Epithelial cell of esophagus (primary cell): ENCODE results near the gene AP1G2.

ENCODE experiments used
- DNase-seq: peaks from one replicate; pipeline ENCODE4 v3.0.0; 2010; ENCODE audit warnings: low read depth
- H3K4me3 ChIP-seq: 2 replicates; pipeline ENCODE4 v1.5.1; 2011; ENCODE audit warnings: mild to moderate bottlenecking, low read length, control low read depth
- CTCF ChIP-seq: IDR thresholded peaks from 2 replicates; pipeline ENCODE4 v1.5.1; 2011; ENCODE audit warnings: low read depth, mild to moderate bottlenecking, low read length, control low read depth, inconsistent platforms; ENCODE audit not compliant: insufficient read depth; ENCODE audit errors: missing control alignments

AP1G2 gene

GRCh38 chr14:23518709-23519108 is 48.9 kb downstream of the AP1G2 start:
- no peak overlapping the region for H3K4me3 ChIP-seq
- DNase-seq: no peak
- no peak for TF ChIP-seq CTCF

- no peak for DNase-seq
- H3K4me3 ChIP-seq: no peak overlapping the region
- TF ChIP-seq CTCF: no peak
These were observed 49.8 kb downstream of the AP1G2 start for GRCh38 chr14:23517650-23518326.

- no peak overlapping the region for H3K4me3 ChIP-seq
- TF ChIP-seq CTCF: no peak
- DNase-seq: no peak
These were observed 53.0 kb downstream of the AP1G2 start for GRCh38 chr14:23514644-23514957.

GRCh38 chr14:23513818-23514643 is 53.6 kb downstream of the AP1G2 start:
- H3K4me3 ChIP-seq: no peak overlapping the region
- no peak for DNase-seq
- no peak for TF ChIP-seq CTCF

GRCh38 chr14:23513005-23513817 is 54.4 kb downstream of the AP1G2 start:
- H3K4me3 ChIP-seq: no peak overlapping the region
- no peak for TF ChIP-seq CTCF
- DNase-seq: no peak

GRCh38 chr14:23512156-23512555 is 55.4 kb downstream of the AP1G2 start:
- DNase-seq: no peak
- H3K4me3 ChIP-seq: no peak overlapping the region
- no peak for TF ChIP-seq CTCF
